C4-2B (cell line): ENCODE data around the gene SEPTIN12.

ENCODE experiments used
- ZFX ChIP-seq: fragments of 450-650 bp; IDR thresholded peaks from 2 replicates; pipeline ENCODE4 v1.6.1; 2017
- TF ChIP-seq, protein P1 (sequence below): fragments of 450-650 bp; conservative IDR thresholded peaks from 2 replicates; pipeline ENCODE4 v1.5.1; 2017; ENCODE audit warnings: mild to moderate bottlenecking

- TF ChIP-seq, protein P1, sequence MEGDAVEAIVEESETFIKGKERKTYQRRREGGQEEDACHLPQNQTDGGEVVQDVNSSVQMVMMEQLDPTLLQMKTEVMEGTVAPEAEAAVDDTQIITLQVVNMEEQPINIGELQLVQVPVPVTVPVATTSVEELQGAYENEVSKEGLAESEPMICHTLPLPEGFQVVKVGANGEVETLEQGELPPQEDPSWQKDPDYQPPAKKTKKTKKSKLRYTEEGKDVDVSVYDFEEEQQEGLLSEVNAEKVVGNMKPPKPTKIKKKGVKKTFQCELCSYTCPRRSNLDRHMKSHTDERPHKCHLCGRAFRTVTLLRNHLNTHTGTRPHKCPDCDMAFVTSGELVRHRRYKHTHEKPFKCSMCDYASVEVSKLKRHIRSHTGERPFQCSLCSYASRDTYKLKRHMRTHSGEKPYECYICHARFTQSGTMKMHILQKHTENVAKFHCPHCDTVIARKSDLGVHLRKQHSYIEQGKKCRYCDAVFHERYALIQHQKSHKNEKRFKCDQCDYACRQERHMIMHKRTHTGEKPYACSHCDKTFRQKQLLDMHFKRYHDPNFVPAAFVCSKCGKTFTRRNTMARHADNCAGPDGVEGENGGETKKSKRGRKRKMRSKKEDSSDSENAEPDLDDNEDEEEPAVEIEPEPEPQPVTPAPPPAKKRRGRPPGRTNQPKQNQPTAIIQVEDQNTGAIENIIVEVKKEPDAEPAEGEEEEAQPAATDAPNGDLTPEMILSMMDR = no peak
- TF ChIP-seq ZFX = no peak
These were observed at the start of gene SEPTIN12 for GRCh38 chr16:4787627-4788482.
